Type B pancreatic cell (in vitro differentiated cells): ENCODE results near the gene HECW1. TPM values are rescaled to one million over a fixed set of nuclear protein-coding genes. Genes with fewer than 3 reads are reported as not detected.
"Not testable (repeated sequence)": the region's sequence is repeated elsewhere in the genome, so short reads cannot be mapped to it uniquely, and the experiment has no call there.

Experiments
- DNase-seq: peaks from one replicate; pipeline ENCODE4 v3.0.0; 2021; ENCODE audit warnings: mixed read lengths; ENCODE audit not compliant: unreplicated experiment; ENCODE audit errors: extremely low spot score
- H3K27ac Mint-ChIP-seq: 2 replicates; pipeline ENCODE4 v1.8.0; 2021; ENCODE audit warnings: mild to moderate bottlenecking, mixed read lengths
- H3K27me3 Mint-ChIP-seq: 2 replicates; pipeline ENCODE4 v1.8.0; 2021; ENCODE audit warnings: mixed read lengths
- H3K36me3 Mint-ChIP-seq: 2 replicates; pipeline ENCODE4 v1.8.0; 2021; ENCODE audit warnings: mixed read lengths
- H3K4me1 Mint-ChIP-seq: one replicate; pipeline ENCODE4 v1.8.0; 2021; ENCODE audit warnings: mixed read lengths; ENCODE audit not compliant: unreplicated experiment
- H3K4me3 Mint-ChIP-seq: 2 replicates; pipeline ENCODE4 v1.8.0; 2021; ENCODE audit warnings: mild to moderate bottlenecking, mixed read lengths
- H3K9me3 Mint-ChIP-seq: 2 replicates; pipeline ENCODE4 v1.8.0; 2021; ENCODE audit warnings: mixed read lengths
- CTCF ChIP-seq: fragments of 200-600 bp; sonication (generic); conservative IDR thresholded peaks from 2 replicates; pipeline ENCODE4 v1.5.0; 2021; ENCODE audit warnings: antibody characterized with exemption, mild to moderate bottlenecking
- total RNA-seq: library from RNA; stranded (reverse); gene quantifications from 2 replicates; pipeline ENCODE4 v1.2.1, GENCODE V29; 2021; ENCODE audit warnings: low replicate concordance

The HECW1 gene
- total RNA-seq, 1 donor from 2014 or later = 1.4 TPM

- DNase-seq = no peak
- H3K36me3 Mint-ChIP-seq = no peaks in the 10 kb centered on the region
- peaks cover 13% of the 10 kb centered on the region for H3K27me3 Mint-ChIP-seq
- no peak overlapping the region for H3K27ac Mint-ChIP-seq
- peak; percentile 29 for TF ChIP-seq CTCF
- no peak overlapping the region for H3K4me3 Mint-ChIP-seq
- H3K4me1 Mint-ChIP-seq = no peaks in the 10 kb centered on the region
- H3K9me3 Mint-ChIP-seq = no peaks in the 10 kb centered on the region
Measured at GRCh38 chr7:43211286-43211685, 98.8 kb downstream of the HECW1 start.

- Mint-ChIP-seq H3K4me3 (no peak overlapping the region), H3K9me3 (no peaks in the 10 kb centered on the region), H3K27ac (no peak overlapping the region), H3K4me1 (no peaks in the 10 kb centered on the region), H3K36me3 (no peaks in the 10 kb centered on the region), H3K27me3 (peaks cover 13% of the 10 kb centered on the region)
- TF ChIP-seq CTCF = no peak
- DNase-seq = no peak
Measured at GRCh38 chr7:43211693-43212092, 99.2 kb downstream of the HECW1 start.

- peaks cover 12% of the 10 kb centered on the region for H3K27me3 Mint-ChIP-seq
- H3K4me1 Mint-ChIP-seq = no peaks in the 10 kb centered on the region
- DNase-seq = no peak
- H3K36me3 Mint-ChIP-seq = no peaks in the 10 kb centered on the region
- no peak overlapping the region for H3K27ac Mint-ChIP-seq
- H3K9me3 Mint-ChIP-seq = no peaks in the 10 kb centered on the region
- no peak overlapping the region for H3K4me3 Mint-ChIP-seq
- TF ChIP-seq CTCF = no peak
Measured at GRCh38 chr7:43212921-43213320, 100.5 kb downstream of the HECW1 start.

GRCh38 chr7:43215061-43215460, 102.6 kb downstream of the HECW1 start:
- Mint-ChIP-seq H3K36me3 (no peaks in the 10 kb centered on the region), H3K4me3 (no peak overlapping the region), H3K27ac (no peak overlapping the region), H3K27me3 (peaks cover 10% of the 10 kb centered on the region), H3K4me1 (no peaks in the 10 kb centered on the region), H3K9me3 (peaks cover 8% of the 10 kb centered on the region)
- no peak for DNase-seq
- no peak for TF ChIP-seq CTCF

- H3K36me3 Mint-ChIP-seq = no peaks in the 10 kb centered on the region
- TF ChIP-seq CTCF = no peak
- peaks cover 5% of the 10 kb centered on the region for H3K27me3 Mint-ChIP-seq
- no peak overlapping the region for H3K27ac Mint-ChIP-seq
- no peaks in the 10 kb centered on the region for H3K4me1 Mint-ChIP-seq
- no peak overlapping the region for H3K4me3 Mint-ChIP-seq
- H3K9me3 Mint-ChIP-seq = peaks cover 8% of the 10 kb centered on the region
- DNase-seq = no peak
Measured at GRCh38 chr7:43217055-43217454, 104.6 kb downstream of the HECW1 start.

- not testable (repeated sequence) for H3K27ac Mint-ChIP-seq, H3K4me1 Mint-ChIP-seq, H3K27me3 Mint-ChIP-seq, H3K9me3 Mint-ChIP-seq, H3K4me3 Mint-ChIP-seq, DNase-seq, H3K36me3 Mint-ChIP-seq
Measured at GRCh38 chr7:43218901-43219300, 106.5 kb downstream of the HECW1 start.
